HG02840 (cell line): ENCODE results near the gene SLC38A10.

Source experiments
- ATAC-seq: cut with Tn5 transposase; IDR thresholded peaks from one replicate; pipeline ENCODE4 v1.9.1; 2021; ENCODE audit warnings: mild to moderate bottlenecking, moderate library complexity, moderate number of reproducible peaks; ENCODE audit not compliant: unreplicated experiment, low FRiP score

Gene SLC38A10

GRCh38 chr17:81282876-81283275 lies 12.2 kb downstream of the SLC38A10 start:
- no peak for ATAC-seq

GRCh38 chr17:81282141-81282540 lies 13.0 kb downstream of the SLC38A10 start:
- ATAC-seq: no peak

GRCh38 chr17:81280571-81280970 lies 14.5 kb downstream of the SLC38A10 start:
- no peak for ATAC-seq

- ATAC-seq: no peak
These were observed 15.5 kb downstream of the SLC38A10 start for GRCh38 chr17:81279278-81280275.

GRCh38 chr17:81278831-81279230 lies 16.3 kb downstream of the SLC38A10 start:
- no peak for ATAC-seq

- no peak for ATAC-seq
These were observed 17.0 kb downstream of the SLC38A10 start for GRCh38 chr17:81277946-81278693.

GRCh38 chr17:81277421-81277820 lies 17.7 kb downstream of the SLC38A10 start:
- ATAC-seq: no peak

GRCh38 chr17:81276781-81277180 lies 18.3 kb downstream of the SLC38A10 start:
- ATAC-seq: no peak

GRCh38 chr17:81274471-81274855 lies 20.6 kb downstream of the SLC38A10 start:
- ATAC-seq: no peak

GRCh38 chr17:81273698-81274470 lies 21.2 kb downstream of the SLC38A10 start:
- ATAC-seq: no peak

- ATAC-seq: no peak
These were observed 22.5 kb downstream of the SLC38A10 start for GRCh38 chr17:81272616-81273015.

- ATAC-seq: no peak
These were observed 23.9 kb downstream of the SLC38A10 start for GRCh38 chr17:81271226-81271625.

- ATAC-seq: no peak
These were observed 24.8 kb downstream of the SLC38A10 start for GRCh38 chr17:81270279-81270678.

GRCh38 chr17:81267390-81268067 lies 27.6 kb downstream of the SLC38A10 start:
- no peak for ATAC-seq

- no peak for ATAC-seq
These were observed 29.5 kb downstream of the SLC38A10 start for GRCh38 chr17:81265576-81265975.

GRCh38 chr17:81264640-81265039 lies 30.5 kb downstream of the SLC38A10 start:
- no peak for ATAC-seq

GRCh38 chr17:81263371-81264181 lies 31.5 kb downstream of the SLC38A10 start:
- ATAC-seq: no peak

- ATAC-seq: no peak
These were observed 33.3 kb downstream of the SLC38A10 start for GRCh38 chr17:81261582-81262336.

GRCh38 chr17:81261096-81261495 lies 34.0 kb downstream of the SLC38A10 start:
- no peak for ATAC-seq
